Skeletal muscle tissue (tissue), 4 donors: Measurements from ENCODE around the gene MYO6. TPM values are rescaled to one million over a fixed set of nuclear protein-coding genes. Genes with fewer than 3 reads are reported as not detected.

Experiments
- H3K27ac ChIP-seq: one replicate; pipeline ENCODE4 v1.7.0; 2013; ENCODE audit warnings: mild to moderate bottlenecking, low read depth, low read length, inconsistent platforms
- H3K27me3 ChIP-seq, 3 donors: one replicate each; pipeline ENCODE4 v1.7.0; 2013; ENCODE audit warnings: low read length in 3 of 3; ENCODE audit not compliant: control insufficient read depth in 3 of 3, insufficient read depth in 3 of 3
- H3K36me3 ChIP-seq, 3 donors: one replicate each; pipeline ENCODE4 v1.7.0; 2013; ENCODE audit warnings: low read length in 3 of 3; ENCODE audit not compliant: control insufficient read depth in 3 of 3, insufficient read depth in 3 of 3
- H3K4me1 ChIP-seq, 3 donors: one replicate each; pipeline ENCODE4 v1.7.0; 2013; ENCODE audit warnings: low read length in 3 of 3, mild to moderate bottlenecking in 3 of 3; ENCODE audit not compliant: control insufficient read depth in 3 of 3, insufficient read depth in 3 of 3
- H3K4me3 ChIP-seq, 3 donors: one replicate each; pipeline ENCODE4 v1.7.0; 2013; ENCODE audit warnings: low read length in 3 of 3
- H3K9ac ChIP-seq, 3 donors: one replicate each; pipeline ENCODE4 v1.7.0; 2013; ENCODE audit warnings: low read length in 3 of 3, mild to moderate bottlenecking in 3 of 3, moderate library complexity in 2 of 3, low read depth in 1 of 3
- H3K9me3 ChIP-seq, 3 donors: one replicate each; pipeline ENCODE4 v1.7.0; 2013; ENCODE audit warnings: low read length in 3 of 3; ENCODE audit not compliant: control insufficient read depth in 3 of 3
- total RNA-seq: library from RNA; depleted of rRNA; stranded (reverse); fragments of >200 nt; gene quantifications from one replicate; pipeline ENCODE4 v1.2.3, GENCODE V29; 2014
- donor health status: Osteomylitis.

Gene MYO6
- total RNA-seq, 1 donor from 2014 or later, result 3.7 TPM

GRCh38 chr6:75848274-75848673 is 99.2 kb downstream of the MYO6 start:
- Histone ChIP-seq H3K9me3 (no peaks in the 10 kb centered on the region), H3K9ac (no peak overlapping the region), H3K27ac (no peak overlapping the region)

GRCh38 chr6:75849329-75850025 is 100.4 kb downstream of the MYO6 start:
- H3K9me3 ChIP-seq, result no peaks in the 10 kb centered on the region
- peaks cover 0 to 6% (median 0%) of the 10 kb centered on the region in 3 donors for H3K36me3 ChIP-seq
- H3K9ac ChIP-seq, result no peak overlapping the region
- H3K4me3 ChIP-seq, result no peak overlapping the region
- H3K27me3 ChIP-seq, result no peaks in the 10 kb centered on the region
- no peaks in the 10 kb centered on the region for H3K4me1 ChIP-seq
- no peak overlapping the region for H3K27ac ChIP-seq

More at GRCh38 chr6:75848274-75848673, 99.2 kb downstream of the MYO6 start:
- Histone ChIP-seq H3K4me3 (no peak overlapping the region), H3K4me1 (no peaks in the 10 kb centered on the region), H3K27me3 (no peaks in the 10 kb centered on the region), H3K36me3 (peaks cover 0 to 6% (median 0%) of the 10 kb centered on the region in 3 donors)

GRCh38 chr6:75850026-75850833 is 101.2 kb downstream of the MYO6 start:
- no peak overlapping the region for H3K27ac ChIP-seq
- H3K4me1 ChIP-seq, result no peaks in the 10 kb centered on the region
- peaks cover 0 to 6% (median 0%) of the 10 kb centered on the region in 3 donors for H3K36me3 ChIP-seq
- no peaks in the 10 kb centered on the region for H3K27me3 ChIP-seq
- no peaks in the 10 kb centered on the region for H3K9me3 ChIP-seq
- H3K4me3 ChIP-seq, result no peak overlapping the region
- H3K9ac ChIP-seq, result no peak overlapping the region

- Histone ChIP-seq H3K9me3 (no peaks in the 10 kb centered on the region), H3K36me3 (peaks cover 0 to 6% (median 3%) of the 10 kb centered on the region in 3 donors), H3K4me1 (no peaks in the 10 kb centered on the region), H3K27me3 (no peaks in the 10 kb centered on the region), H3K9ac (no peak overlapping the region), H3K27ac (no peak overlapping the region), H3K4me3 (no peak overlapping the region)
Measured at GRCh38 chr6:75852721-75853120, 103.7 kb downstream of the MYO6 start.

- H3K27me3 ChIP-seq, result no peaks in the 10 kb centered on the region
- no peaks in the 10 kb centered on the region for H3K4me1 ChIP-seq
- no peaks in the 10 kb centered on the region for H3K9me3 ChIP-seq
- H3K36me3 ChIP-seq, result peaks cover 0 to 5% (median 3%) of the 10 kb centered on the region in 3 donors
- no peak overlapping the region for H3K4me3 ChIP-seq
- H3K27ac ChIP-seq, result no peak overlapping the region
- H3K9ac ChIP-seq, result no peak overlapping the region
Measured at GRCh38 chr6:75853806-75854205, 104.8 kb downstream of the MYO6 start.

- peaks cover 0 to 3% (median 0%) of the 10 kb centered on the region in 3 donors for H3K36me3 ChIP-seq
- H3K27ac ChIP-seq, result no peak overlapping the region
- no peaks in the 10 kb centered on the region for H3K9me3 ChIP-seq
- no peaks in the 10 kb centered on the region for H3K27me3 ChIP-seq
- H3K4me1 ChIP-seq, result no peaks in the 10 kb centered on the region
- no peak overlapping the region for H3K4me3 ChIP-seq
- H3K9ac ChIP-seq, result no peak overlapping the region
Measured at GRCh38 chr6:75855052-75855451, 106.0 kb downstream of the MYO6 start.

DNA sequence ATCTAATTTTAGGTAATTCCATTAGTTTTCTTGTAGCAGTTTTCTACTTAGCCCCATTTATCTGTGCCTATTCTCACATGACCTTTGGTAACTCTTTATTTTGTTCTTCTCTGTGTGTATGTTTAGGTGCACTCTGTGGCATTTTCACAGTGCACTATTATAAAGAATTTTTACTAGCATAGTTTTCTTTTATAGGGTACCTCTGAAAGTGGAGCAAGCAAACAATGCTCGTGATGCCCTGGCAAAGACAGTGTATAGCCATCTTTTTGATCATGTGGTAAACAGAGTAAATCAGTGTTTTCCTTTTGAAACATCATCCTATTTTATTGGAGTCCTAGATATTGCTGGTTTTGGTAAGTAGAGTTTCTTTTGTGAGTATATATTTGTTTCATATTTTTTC is 107.9 kb downstream of the MYO6 start:
- H3K36me3 ChIP-seq, result peaks cover 0 to 3% (median 0%) of the 10 kb centered on the region in 3 donors

DNA sequence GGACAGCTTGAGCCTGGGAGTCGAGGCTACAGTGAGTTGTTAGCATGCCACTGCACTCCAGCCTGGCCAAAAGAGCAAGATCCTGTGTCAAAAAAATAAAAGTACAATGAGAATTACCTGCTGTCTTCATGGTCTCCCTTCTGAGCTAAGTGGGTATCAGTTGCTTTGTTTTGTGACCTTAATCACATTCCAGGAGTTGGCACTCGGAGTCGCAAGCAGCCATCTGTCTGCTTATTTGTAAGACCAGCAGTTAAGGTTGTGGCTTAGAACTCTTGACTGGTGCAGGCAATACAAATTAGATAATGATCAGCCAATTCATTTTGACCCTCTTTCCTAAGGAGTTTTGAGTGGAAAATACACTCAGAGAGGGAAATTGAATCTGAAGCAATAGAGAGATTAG is 114.0 kb downstream of the MYO6 start:
- Histone ChIP-seq H3K36me3 (peaks cover 4 to 10% (median 9%) of the 10 kb centered on the region in 3 donors), H3K9me3 (no peaks in the 10 kb centered on the region), H3K4me1 (no peaks in the 10 kb centered on the region), H3K27ac (no peak overlapping the region), H3K9ac (no peak overlapping the region), H3K4me3 (no peak overlapping the region), H3K27me3 (no peaks in the 10 kb centered on the region)

More for the DNA sequence above, 107.9 kb downstream of the MYO6 start:
- H3K9ac ChIP-seq, result no peak overlapping the region
- H3K27ac ChIP-seq, result no peak overlapping the region
- H3K4me3 ChIP-seq, result no peak overlapping the region
- H3K4me1 ChIP-seq, result no peaks in the 10 kb centered on the region
- no peaks in the 10 kb centered on the region for H3K9me3 ChIP-seq
- H3K27me3 ChIP-seq, result no peaks in the 10 kb centered on the region

GRCh38 chr6:75863784-75864183 is 114.7 kb downstream of the MYO6 start:
- H3K36me3 ChIP-seq, result peaks cover 4 to 10% (median 9%) of the 10 kb centered on the region in 3 donors

DNA sequence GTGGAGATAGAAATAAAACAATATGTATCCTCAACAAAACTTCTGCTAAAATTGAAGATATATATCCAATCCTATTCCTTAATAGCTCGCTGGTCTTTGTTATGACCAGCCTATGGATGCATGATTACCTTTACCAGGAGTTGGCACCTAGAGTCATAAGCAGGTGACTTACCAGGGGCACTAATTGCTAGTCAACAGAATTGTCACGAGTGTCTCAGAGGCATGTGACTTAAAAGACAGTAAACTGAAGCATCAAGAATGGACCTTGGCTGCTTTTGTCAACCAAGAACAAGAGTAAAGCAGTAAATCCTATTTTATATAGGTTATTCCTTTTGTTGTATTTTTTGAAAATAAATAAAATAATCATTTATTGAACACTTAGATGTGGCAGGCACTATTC is 115.4 kb downstream of the MYO6 start:
- Histone ChIP-seq H3K36me3 (peaks cover 4 to 10% (median 9%) of the 10 kb centered on the region in 3 donors), H3K9me3 (no peaks in the 10 kb centered on the region), H3K9ac (no peak overlapping the region), H3K4me1 (no peaks in the 10 kb centered on the region), H3K27me3 (no peaks in the 10 kb centered on the region), H3K27ac (no peak overlapping the region), H3K4me3 (no peak overlapping the region)

More at GRCh38 chr6:75863784-75864183, 114.7 kb downstream of the MYO6 start:
- Histone ChIP-seq H3K9me3 (no peaks in the 10 kb centered on the region), H3K9ac (no peak overlapping the region), H3K27me3 (no peaks in the 10 kb centered on the region), H3K4me1 (no peaks in the 10 kb centered on the region), H3K27ac (no peak overlapping the region), H3K4me3 (no peak overlapping the region)
